H9 (cell line): ENCODE results near the gene COMMD1. TPM values are rescaled to one million over a fixed set of nuclear protein-coding genes. Genes with fewer than 3 reads are reported as not detected.

ENCODE experiments used
- DNase-seq: peaks from one replicate; pipeline ENCODE4 v3.0.0-alpha.2; 2017
- H2AFZ ChIP-seq: one replicate; pipeline ENCODE4 v1.6.1; 2013; ENCODE audit warnings: mild to moderate bottlenecking, low read length, control low read depth, moderate library complexity
- H2AK5ac ChIP-seq: 2 replicates; pipeline ENCODE4 v1.6.1; 2013; ENCODE audit warnings: low read length, control low read depth, mixed read lengths; ENCODE audit not compliant: insufficient read length
- H2BK120ac ChIP-seq: one replicate; pipeline ENCODE4 v1.6.1; 2013; ENCODE audit warnings: low read depth, mild to moderate bottlenecking, low read length, control low read depth, inconsistent platforms; ENCODE audit not compliant: poor library complexity, severe bottlenecking
- H2BK12ac ChIP-seq: 2 replicates; pipeline ENCODE4 v1.6.1; 2013; ENCODE audit warnings: low read length, control low read depth, mixed read lengths, low read depth; ENCODE audit not compliant: insufficient read length
- H2BK15ac ChIP-seq: 2 replicates; pipeline ENCODE4 v1.6.1; 2013; ENCODE audit warnings: low read depth, low read length, control low read depth
- H2BK20ac ChIP-seq: one replicate; pipeline ENCODE4 v1.6.1; 2013; ENCODE audit warnings: low read depth, mild to moderate bottlenecking, low read length, control low read depth, inconsistent platforms; ENCODE audit not compliant: poor library complexity, severe bottlenecking
- H2BK5ac ChIP-seq: 2 replicates; pipeline ENCODE4 v1.6.1; 2013; ENCODE audit warnings: low read length, control low read depth, mixed read lengths; ENCODE audit not compliant: insufficient read length
- H3K14ac ChIP-seq: 2 replicates; pipeline ENCODE4 v1.6.1; 2013; ENCODE audit warnings: low read length, control low read depth; ENCODE audit not compliant: insufficient read depth
- H3K18ac ChIP-seq: 2 replicates; pipeline ENCODE4 v1.6.1; 2013; ENCODE audit warnings: low read depth, mild to moderate bottlenecking, mixed read lengths, low read length, control low read depth; ENCODE audit not compliant: insufficient read length
- H3K23ac ChIP-seq: 2 replicates; pipeline ENCODE4 v1.6.1; 2013; ENCODE audit warnings: low read length, control low read depth, mixed read lengths, low read depth; ENCODE audit not compliant: insufficient read length
- H3K23me2 ChIP-seq: 2 replicates; pipeline ENCODE4 v1.6.1; 2013; ENCODE audit warnings: low read depth, mild to moderate bottlenecking, mixed read lengths, low read length, control low read depth; ENCODE audit not compliant: insufficient read length, poor library complexity, severe bottlenecking
- H3K27ac ChIP-seq: 2 replicates; pipeline ENCODE4 v1.5.1; 2013; ENCODE audit warnings: low read length, control low read depth, mixed read lengths, low read depth; ENCODE audit not compliant: insufficient read length
- H3K27me3 ChIP-seq: 2 replicates; pipeline ENCODE4 v1.6.1; 2013; ENCODE audit warnings: low read length, control low read depth, inconsistent platforms; ENCODE audit not compliant: insufficient read depth
- H3K4ac ChIP-seq: 2 replicates; pipeline ENCODE4 v1.6.1; 2013; ENCODE audit warnings: low read depth, mild to moderate bottlenecking, control low read depth, inconsistent platforms, low read length, moderate library complexity
- H3K4me1 ChIP-seq: 2 replicates; pipeline ENCODE4 v1.6.1; 2013; ENCODE audit warnings: low read length, control low read depth, inconsistent platforms; ENCODE audit not compliant: insufficient read depth
- H3K4me2 ChIP-seq: 2 replicates; pipeline ENCODE4 v1.6.1; 2013; ENCODE audit warnings: low read length, control low read depth, mixed read lengths; ENCODE audit not compliant: insufficient read length, insufficient read depth
- H3K56ac ChIP-seq: 2 replicates; pipeline ENCODE4 v1.6.1; 2013; ENCODE audit warnings: low read depth, mild to moderate bottlenecking, mixed read lengths, low read length, control low read depth; ENCODE audit not compliant: insufficient read length
- H3K79me1 ChIP-seq: 2 replicates; pipeline ENCODE4 v1.6.1; 2013; ENCODE audit warnings: low read depth, mild to moderate bottlenecking, moderate library complexity, low read length, control low read depth, inconsistent platforms; ENCODE audit not compliant: insufficient read depth, poor library complexity, severe bottlenecking
- H3K79me2 ChIP-seq: 2 replicates; pipeline ENCODE4 v1.6.1; 2013; ENCODE audit warnings: low read length, control low read depth, inconsistent platforms; ENCODE audit not compliant: insufficient read depth
- H3K9ac ChIP-seq: 2 replicates; pipeline ENCODE4 v1.6.1; 2013; ENCODE audit warnings: low read length, control low read depth, mixed read lengths; ENCODE audit not compliant: insufficient read length; ENCODE audit errors: extremely low read depth
- H3K9me3 ChIP-seq: one replicate; pipeline ENCODE4 v1.6.1; 2013; ENCODE audit warnings: low read depth, low read length, inconsistent platforms; ENCODE audit not compliant: control insufficient read depth
- H3T11ph ChIP-seq: one replicate; pipeline ENCODE4 v1.6.1; 2013; ENCODE audit warnings: mild to moderate bottlenecking, low read length, control low read depth, inconsistent platforms
- H4K20me1 ChIP-seq: one replicate; pipeline ENCODE4 v1.6.1; 2013; ENCODE audit not compliant: control insufficient read depth, insufficient read length, insufficient read depth
- H4K5ac ChIP-seq: 2 replicates; pipeline ENCODE4 v1.6.1; 2013; ENCODE audit warnings: low read depth, mild to moderate bottlenecking, mixed read lengths, low read length, control low read depth; ENCODE audit not compliant: insufficient read length
- H4K8ac ChIP-seq: replicated peaks from 2 replicates; pipeline ENCODE4 v1.6.1; 2013; ENCODE audit warnings: low read length, control low read depth, mixed read lengths, low read depth; ENCODE audit not compliant: insufficient read length
- H4K91ac ChIP-seq: 2 replicates; pipeline ENCODE4 v1.6.1; 2013; ENCODE audit warnings: low read depth, mild to moderate bottlenecking, moderate library complexity, mixed read lengths, low read length, control low read depth; ENCODE audit not compliant: insufficient read length
- H3K27ac Mint-ChIP-seq, 3 experiments: 2 replicates in 2 of 3; 3 replicates in 1 of 3; pipeline ENCODE4 v1.8.0; 2020 to 2021; ENCODE audit warnings: mixed read lengths in 3 of 3, mild to moderate bottlenecking in 1 of 3, moderate library complexity in 1 of 3
- H3K27me3 Mint-ChIP-seq: 2 replicates; pipeline ENCODE4 v1.8.0; 2021; ENCODE audit warnings: low read depth, mild to moderate bottlenecking, moderate library complexity, mixed read lengths
- H3K36me3 Mint-ChIP-seq, 3 experiments: 2 replicates in 2 of 3; 3 replicates in 1 of 3; pipeline ENCODE4 v1.8.0; 2020 to 2021; ENCODE audit warnings: low read depth in 3 of 3, mixed read lengths in 3 of 3; ENCODE audit not compliant: insufficient read depth in 1 of 3
- H3K4me1 Mint-ChIP-seq, 2 experiments: 2 replicates each; pipeline ENCODE4 v1.8.0; 2020; ENCODE audit warnings: mixed read lengths in 2 of 2
- H3K4me3 Mint-ChIP-seq, 2 experiments: 2 replicates in 1 of 2; 3 replicates in 1 of 2; pipeline ENCODE4 v1.8.0; 2020 to 2021; ENCODE audit warnings: mild to moderate bottlenecking in 2 of 2, mixed read lengths in 2 of 2, moderate library complexity in 1 of 2
- H3K9me3 Mint-ChIP-seq, 2 experiments: 2 replicates in 1 of 2; 3 replicates in 1 of 2; pipeline ENCODE4 v1.8.0; 2020; ENCODE audit warnings: mild to moderate bottlenecking in 2 of 2, mixed read lengths in 2 of 2, moderate library complexity in 1 of 2
- WGBS: extraction: QIAGEN DNeasy Blood & Tissue Kit; methylation state at CpG from one replicate; pipeline ENCODE4 v1.1.7; 2013; ENCODE audit warnings: missing lambda C conversion rate, low lambda C conversion rate, mixed read lengths; ENCODE audit not compliant: insufficient read length; ENCODE audit errors: extremely low coverage; 5-methylcytosine and 5-hydroxymethylcytosine counted together
- total RNA-seq: library from RNA; stranded (reverse); gene quantifications from 2 replicates; pipeline ENCODE4 v1.2.1, GENCODE V29; 2021
- TF ChIP-seq, protein P1 (sequence below): fragments of 200-600 bp; sonication (generic); conservative IDR thresholded peaks from 3 replicates; pipeline ENCODE4 v1.8.0; 2021; ENCODE audit warnings: antibody characterized with exemption, mild to moderate bottlenecking

COMMD1 gene
- total RNA-seq, 1 experiment from 2014 or later = 31.5 TPM

DNA sequence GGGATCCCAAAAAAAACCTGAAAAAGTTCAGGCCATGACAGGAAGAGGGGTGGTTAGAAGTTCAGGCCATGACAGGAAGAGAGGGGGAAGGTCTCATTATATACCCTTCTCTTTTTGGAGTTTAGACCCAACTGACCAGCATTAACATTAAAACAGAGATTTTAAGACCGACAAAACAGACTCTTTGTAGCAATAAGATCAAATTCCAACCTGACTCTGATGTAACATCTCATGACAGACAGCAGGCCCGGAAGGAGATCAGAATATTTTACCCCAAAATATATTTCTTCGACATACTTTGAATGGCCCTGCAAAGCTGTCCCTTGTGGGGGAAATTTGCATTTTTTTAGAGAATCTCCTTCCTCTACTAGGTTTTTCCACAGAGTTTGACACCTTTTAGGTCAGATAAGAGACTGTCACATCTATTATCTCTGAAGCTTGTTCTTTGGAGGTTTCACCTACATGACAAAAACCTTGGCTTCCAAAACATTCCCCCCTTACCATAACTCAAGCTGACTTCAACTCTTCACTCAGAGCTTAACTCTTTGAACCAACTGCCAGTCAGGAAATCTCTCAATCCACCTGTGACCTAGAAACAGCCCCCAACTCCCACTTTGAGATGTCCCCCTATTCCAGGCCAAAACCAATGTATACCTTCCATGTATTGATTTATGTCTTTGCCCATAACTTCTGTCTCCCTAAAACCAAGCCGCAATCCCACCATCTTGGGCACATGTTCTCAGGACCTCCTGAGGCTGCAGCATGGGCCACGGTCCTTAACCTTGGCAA, 239.4 kb downstream of the COMMD1 start:
- no peaks in the 10 kb centered on the region for H3K79me1 ChIP-seq
- Mint-ChIP-seq H3K27ac (peak overlapping the region in 1 of 3 experiments; percentile 18; a peak in 1 of 7 replicates), H3K4me1 (peaks cover 9 to 18% of the 10 kb centered on the region in 2 experiments), H3K27me3 (no peaks in the 10 kb centered on the region), H3K4me3 (no peak overlapping the region), H3K9me3 (no peaks in the 10 kb centered on the region), H3K36me3 (0 out of 7 replicates have a peak, but pooled peaks cover 0 to 2% (median 0%) of the 10 kb centered on the region in 3 experiments)
- H3K4ac ChIP-seq = no peak overlapping the region
- no peak overlapping the region for H4K91ac ChIP-seq
- H2BK15ac ChIP-seq = no peak overlapping the region
- H3K9me3 ChIP-seq = no peaks in the 10 kb centered on the region
- H4K20me1 ChIP-seq = no peaks in the 10 kb centered on the region
- no peaks in the 10 kb centered on the region for H3K23me2 ChIP-seq
- H3T11ph ChIP-seq = no peak overlapping the region
- H3K4me1 ChIP-seq = peaks cover 2% of the 10 kb centered on the region; the same call in 1 of the 2 replicates
- no peak overlapping the region for H4K8ac ChIP-seq
- no CpG with 5 or more reads among the region's 5 CpGs for WGBS
- H3K56ac ChIP-seq = no peak overlapping the region
- H3K9ac ChIP-seq = no peak overlapping the region
- TF ChIP-seq, protein P1, sequence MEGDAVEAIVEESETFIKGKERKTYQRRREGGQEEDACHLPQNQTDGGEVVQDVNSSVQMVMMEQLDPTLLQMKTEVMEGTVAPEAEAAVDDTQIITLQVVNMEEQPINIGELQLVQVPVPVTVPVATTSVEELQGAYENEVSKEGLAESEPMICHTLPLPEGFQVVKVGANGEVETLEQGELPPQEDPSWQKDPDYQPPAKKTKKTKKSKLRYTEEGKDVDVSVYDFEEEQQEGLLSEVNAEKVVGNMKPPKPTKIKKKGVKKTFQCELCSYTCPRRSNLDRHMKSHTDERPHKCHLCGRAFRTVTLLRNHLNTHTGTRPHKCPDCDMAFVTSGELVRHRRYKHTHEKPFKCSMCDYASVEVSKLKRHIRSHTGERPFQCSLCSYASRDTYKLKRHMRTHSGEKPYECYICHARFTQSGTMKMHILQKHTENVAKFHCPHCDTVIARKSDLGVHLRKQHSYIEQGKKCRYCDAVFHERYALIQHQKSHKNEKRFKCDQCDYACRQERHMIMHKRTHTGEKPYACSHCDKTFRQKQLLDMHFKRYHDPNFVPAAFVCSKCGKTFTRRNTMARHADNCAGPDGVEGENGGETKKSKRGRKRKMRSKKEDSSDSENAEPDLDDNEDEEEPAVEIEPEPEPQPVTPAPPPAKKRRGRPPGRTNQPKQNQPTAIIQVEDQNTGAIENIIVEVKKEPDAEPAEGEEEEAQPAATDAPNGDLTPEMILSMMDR = no peak
- H3K4me2 ChIP-seq = no peak overlapping the region
- H3K79me2 ChIP-seq = no peaks in the 10 kb centered on the region
- no peak overlapping the region for H2BK120ac ChIP-seq
- no peak overlapping the region for H3K14ac ChIP-seq
- no peak overlapping the region for H3K23ac ChIP-seq
- H2AFZ ChIP-seq = no peak overlapping the region
- no peak overlapping the region for H3K18ac ChIP-seq
- no peak overlapping the region for H3K27ac ChIP-seq
- DNase-seq = no peak
- no peaks in the 10 kb centered on the region for H3K27me3 ChIP-seq
- no peak overlapping the region for H4K5ac ChIP-seq
- H2AK5ac ChIP-seq = no peak overlapping the region
- H2BK12ac ChIP-seq = no peak overlapping the region
- no peak overlapping the region for H2BK20ac ChIP-seq
- no peak overlapping the region for H2BK5ac ChIP-seq
